A673 (cell line): ENCODE measurements around the gene PRIMA1.

Experiments used
- CTCF ChIP-seq: fragments of 300-800, 200-600 bp; sonication (generic); conservative IDR thresholded peaks from 2 replicates; pipeline ENCODE4 v1.5.1; 2017; ENCODE audit warnings: low read depth, mild to moderate bottlenecking, antibody characterized with exemption, low read length, moderate library complexity, mixed read lengths
- EZH2 ChIP-seq: fragments of 200-600 bp; sonication (generic); IDR thresholded peaks from 2 replicates; pipeline ENCODE4 v1.6.1; 2017; ENCODE audit warnings: borderline replicate concordance, low read depth, mild to moderate bottlenecking, mixed read lengths, antibody characterized with exemption, low read length; ENCODE audit not compliant: poor library complexity, severe bottlenecking

DNA sequence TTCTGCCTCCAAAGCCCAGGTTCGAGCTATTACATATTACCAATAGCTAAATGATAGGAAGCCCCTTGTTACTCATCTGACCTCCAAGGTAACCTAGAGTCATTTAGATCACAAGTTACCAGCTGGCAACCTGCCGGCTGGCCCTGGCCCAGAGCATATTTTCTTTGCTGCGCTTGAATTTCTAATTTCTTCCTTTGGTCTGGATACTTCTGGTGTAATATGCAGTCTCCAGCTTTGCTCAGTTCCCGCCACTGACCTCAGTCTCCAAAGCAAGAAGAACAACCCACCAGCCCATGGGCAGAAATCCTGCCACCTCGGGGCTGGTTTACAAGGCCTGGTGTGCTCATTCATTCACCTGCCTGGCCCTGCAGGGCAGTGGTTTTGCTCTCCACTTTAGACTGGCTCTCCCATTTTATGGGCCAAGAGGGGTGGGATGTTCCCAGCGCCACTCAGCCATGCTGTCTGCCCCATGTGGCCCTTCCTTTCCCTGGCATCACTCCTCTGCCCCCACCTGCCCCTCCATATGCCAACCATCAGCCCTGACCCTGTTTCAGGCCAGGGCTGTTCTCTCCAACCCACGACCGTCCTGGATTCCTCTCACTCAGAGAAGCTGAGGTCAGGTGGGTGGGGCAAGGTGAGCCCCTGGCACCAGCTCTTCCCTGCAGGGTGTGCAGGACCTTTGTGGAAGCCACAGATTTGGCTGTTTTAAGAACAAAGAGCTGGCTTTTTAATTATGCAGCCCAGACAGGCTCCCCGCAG lies 76.0 kb downstream of the PRIMA1 start:
- TF ChIP-seq CTCF = no peak
- no peak for TF ChIP-seq EZH2
